WI38 (cell line): ENCODE measurements around the gene LIMS2.

ENCODE experiments used
- H3K4me3 ChIP-seq: 2 replicates; pipeline ENCODE4 v1.5.1; 2011; ENCODE audit warnings: low read depth, mild to moderate bottlenecking, control low read depth, low read length
- CTCF ChIP-seq: IDR thresholded peaks from 2 replicates; pipeline ENCODE4 v1.5.1; 2012; ENCODE audit warnings: low read depth, mild to moderate bottlenecking, control low read depth, low read length

The LIMS2 gene

GRCh38 chr2:127661072-127661649 is 14.2 kb downstream of the LIMS2 start:
- H3K4me3 ChIP-seq: no peak overlapping the region
- no peak for TF ChIP-seq CTCF

GRCh38 chr2:127660291-127660578 is 15.1 kb downstream of the LIMS2 start:
- TF ChIP-seq CTCF: no peak
- no peak overlapping the region for H3K4me3 ChIP-seq

- no peak for TF ChIP-seq CTCF
Observed at GRCh38 chr2:127659408-127660290, 15.7 kb downstream of the LIMS2 start.

GRCh38 chr2:127658641-127659407 is 16.5 kb downstream of the LIMS2 start:
- H3K4me3 ChIP-seq: no peak overlapping the region
- TF ChIP-seq CTCF: no peak

More at GRCh38 chr2:127659408-127660290, 15.7 kb downstream of the LIMS2 start:
- H3K4me3 ChIP-seq: no peak overlapping the region

GRCh38 chr2:127658146-127658545 is 17.2 kb downstream of the LIMS2 start:
- no peak for TF ChIP-seq CTCF
- no peak overlapping the region for H3K4me3 ChIP-seq

GRCh38 chr2:127657232-127657595 is 18.1 kb downstream of the LIMS2 start:
- H3K4me3 ChIP-seq: no peak overlapping the region
- TF ChIP-seq CTCF: no peak
